ENCODE measurements around the gene FMR1NB. TPM values are rescaled to one million over a fixed set of nuclear protein-coding genes. Genes with fewer than 3 reads are reported as not detected.

Gene FMR1NB
- total RNA-seq, 1 donor from 2014 or later = not detected

GRCh38 chrX:148024425-148025148, 43.5 kb downstream of the FMR1NB start:
- Mint-ChIP-seq H3K36me3 (ENCODE audit: low read depth) (no peaks in the 10 kb centered on the region), H3K9me3 (no peaks in the 10 kb centered on the region), H3K27me3 (ENCODE audit: insufficient read depth) (no peaks in the 10 kb centered on the region), H3K4me3 (no peak overlapping the region), H3K27ac (no peak overlapping the region), H3K4me1 (ENCODE audit: low read depth) (no peaks in the 10 kb centered on the region)
- intact Hi-C loops (cut with micrococcal nuclease) = no loop called here
- no peak for DNase-seq (ENCODE audit: low spot score)

- H3K27me3 Mint-ChIP-seq (ENCODE audit: insufficient read depth) = no peaks in the 10 kb centered on the region
- no peak overlapping the region for H3K27ac Mint-ChIP-seq
- no peaks in the 10 kb centered on the region for H3K9me3 Mint-ChIP-seq
- no peaks in the 10 kb centered on the region for H3K4me1 Mint-ChIP-seq (ENCODE audit: low read depth)
- intact Hi-C loops (cut with micrococcal nuclease) = no loop called here
- no peaks in the 10 kb centered on the region for H3K36me3 Mint-ChIP-seq (ENCODE audit: low read depth)
- no peak for DNase-seq (ENCODE audit: low spot score)
- H3K4me3 Mint-ChIP-seq = no peak overlapping the region
Measured at GRCh38 chrX:148035380-148035779, 54.2 kb downstream of the FMR1NB start.

GRCh38 chrX:148037020-148037419, 55.9 kb downstream of the FMR1NB start:
- intact Hi-C loops (cut with micrococcal nuclease) = no loop called here
- H3K27me3 Mint-ChIP-seq (ENCODE audit: insufficient read depth) = no peaks in the 10 kb centered on the region
- no peak for DNase-seq (ENCODE audit: low spot score)
- H3K4me3 Mint-ChIP-seq = no peak overlapping the region
- no peak overlapping the region for H3K27ac Mint-ChIP-seq
- H3K9me3 Mint-ChIP-seq = no peaks in the 10 kb centered on the region
- H3K36me3 Mint-ChIP-seq (ENCODE audit: low read depth) = no peaks in the 10 kb centered on the region
- no peaks in the 10 kb centered on the region for H3K4me1 Mint-ChIP-seq (ENCODE audit: low read depth)

DNA sequence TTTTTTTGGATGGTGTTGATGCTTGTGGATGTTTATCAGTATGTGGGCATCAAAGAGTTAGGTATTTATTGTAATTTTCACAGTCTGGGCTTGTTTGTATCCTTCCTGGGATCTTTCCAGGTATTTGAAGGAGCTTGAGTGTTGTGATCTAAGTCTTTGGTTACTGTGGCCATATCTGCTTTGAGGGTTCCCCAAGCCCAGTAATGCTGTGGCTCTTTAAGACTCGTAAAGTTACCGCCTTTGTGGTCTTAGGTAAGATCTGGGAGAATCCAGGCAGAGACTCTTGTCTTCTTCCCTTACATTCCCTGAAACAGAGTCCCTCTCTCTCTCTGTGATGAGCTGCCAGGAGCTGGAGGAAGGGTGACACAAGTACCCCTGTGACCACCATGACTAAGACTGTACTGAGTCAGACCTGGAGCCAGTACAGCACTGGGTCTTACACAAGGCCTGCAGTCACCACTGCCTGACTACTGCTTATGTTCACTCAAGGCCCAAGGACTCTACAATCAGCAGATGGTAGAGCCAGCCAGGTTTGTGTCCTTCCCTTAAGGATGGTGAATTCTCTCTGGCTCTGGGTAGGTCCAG, 62.2 kb downstream of the FMR1NB start:
- H3K4me3 Mint-ChIP-seq = no peak overlapping the region
- H3K27ac Mint-ChIP-seq = no peak overlapping the region
- H3K27me3 Mint-ChIP-seq (ENCODE audit: insufficient read depth) = peaks cover 2% of the 10 kb centered on the region
- no peaks in the 10 kb centered on the region for H3K4me1 Mint-ChIP-seq (ENCODE audit: low read depth)
- H3K9me3 Mint-ChIP-seq = no peaks in the 10 kb centered on the region
- DNase-seq (ENCODE audit: low spot score) = no peak
- H3K36me3 Mint-ChIP-seq (ENCODE audit: low read depth) = no peaks in the 10 kb centered on the region
- intact Hi-C loops (cut with micrococcal nuclease) = no loop called here

DNA sequence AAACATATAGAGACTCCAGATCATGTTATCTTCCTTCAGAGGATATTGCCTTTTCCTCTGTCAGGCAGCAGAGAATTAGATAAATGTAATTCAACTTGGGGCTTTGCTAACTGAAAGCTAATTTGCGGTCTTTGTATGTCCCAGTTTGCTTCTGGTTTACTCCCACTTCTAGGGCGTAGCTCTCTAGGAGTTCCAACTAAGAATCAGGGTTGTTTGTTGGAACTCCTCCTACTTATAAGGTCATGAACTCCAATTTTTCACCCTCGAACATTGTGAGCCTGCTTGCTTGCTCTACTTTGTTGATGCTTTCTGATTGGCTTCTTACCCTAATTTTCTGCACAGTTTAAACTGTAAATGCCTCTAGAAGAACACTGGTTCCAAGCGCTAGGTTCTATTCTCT, 66.1 kb downstream of the FMR1NB start:
- Mint-ChIP-seq H3K4me3 (no peak overlapping the region), H3K4me1 (ENCODE audit: low read depth) (no peaks in the 10 kb centered on the region), H3K9me3 (no peaks in the 10 kb centered on the region), H3K36me3 (ENCODE audit: low read depth) (no peaks in the 10 kb centered on the region), H3K27ac (no peak overlapping the region), H3K27me3 (ENCODE audit: insufficient read depth) (peaks cover 2% of the 10 kb centered on the region)
- intact Hi-C loops (cut with micrococcal nuclease) = no loop called here
- DNase-seq (ENCODE audit: low spot score) = no peak

- intact Hi-C loops (cut with micrococcal nuclease) = loop anchor here (1.0 kb wide), 2 partner anchors 1238 to 1422 kb away; no protein-coding TSS in a partner anchor
- Mint-ChIP-seq H3K27me3 (ENCODE audit: insufficient read depth) (no peaks in the 10 kb centered on the region), H3K36me3 (ENCODE audit: low read depth) (no peaks in the 10 kb centered on the region), H3K4me1 (ENCODE audit: low read depth) (no peaks in the 10 kb centered on the region), H3K4me3 (no peak overlapping the region), H3K27ac (no peak overlapping the region), H3K9me3 (no peaks in the 10 kb centered on the region)
- DNase-seq (ENCODE audit: low spot score) = no peak
Measured at GRCh38 chrX:148049441-148049840, 68.3 kb downstream of the FMR1NB start.

DNA sequence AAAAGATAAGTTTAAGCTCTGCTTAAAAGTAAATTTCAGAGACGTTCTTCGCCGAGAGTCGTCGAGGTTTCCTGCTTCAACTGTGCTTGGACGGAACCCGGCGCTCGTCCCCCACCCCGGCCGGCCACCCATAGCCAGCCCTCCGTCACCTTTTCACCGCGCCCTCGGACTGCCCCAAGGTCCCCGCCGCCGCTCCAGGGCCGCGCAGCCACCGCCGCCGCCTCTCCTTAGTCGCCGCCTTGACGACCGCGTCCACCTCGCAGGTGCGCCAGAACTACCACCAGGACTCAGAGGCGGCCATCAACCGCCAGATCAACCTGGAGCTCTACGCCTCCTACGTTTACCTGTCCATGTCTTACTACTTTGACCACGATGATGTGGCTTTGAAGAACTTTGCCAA, 70.8 kb downstream of the FMR1NB start:
- no peak overlapping the region for H3K27ac Mint-ChIP-seq
- H3K4me1 Mint-ChIP-seq (ENCODE audit: low read depth) = no peaks in the 10 kb centered on the region
- no peaks in the 10 kb centered on the region for H3K27me3 Mint-ChIP-seq (ENCODE audit: insufficient read depth)
- no peak overlapping the region for H3K4me3 Mint-ChIP-seq
- intact Hi-C loops (cut with micrococcal nuclease) = no loop called here
- no peaks in the 10 kb centered on the region for H3K36me3 Mint-ChIP-seq (ENCODE audit: low read depth)
- no peak for DNase-seq (ENCODE audit: low spot score)
- no peaks in the 10 kb centered on the region for H3K9me3 Mint-ChIP-seq

GRCh38 chrX:148067285-148067684, 86.1 kb downstream of the FMR1NB start:
- no peak overlapping the region for H3K4me3 Mint-ChIP-seq
- H3K27ac Mint-ChIP-seq = no peak overlapping the region
- no peaks in the 10 kb centered on the region for H3K36me3 Mint-ChIP-seq (ENCODE audit: low read depth)
- no peaks in the 10 kb centered on the region for H3K27me3 Mint-ChIP-seq (ENCODE audit: insufficient read depth)
- H3K4me1 Mint-ChIP-seq (ENCODE audit: low read depth) = no peaks in the 10 kb centered on the region
- intact Hi-C loops (cut with micrococcal nuclease) = no loop called here
- H3K9me3 Mint-ChIP-seq = no peaks in the 10 kb centered on the region
- no peak for DNase-seq (ENCODE audit: low spot score)

DNA sequence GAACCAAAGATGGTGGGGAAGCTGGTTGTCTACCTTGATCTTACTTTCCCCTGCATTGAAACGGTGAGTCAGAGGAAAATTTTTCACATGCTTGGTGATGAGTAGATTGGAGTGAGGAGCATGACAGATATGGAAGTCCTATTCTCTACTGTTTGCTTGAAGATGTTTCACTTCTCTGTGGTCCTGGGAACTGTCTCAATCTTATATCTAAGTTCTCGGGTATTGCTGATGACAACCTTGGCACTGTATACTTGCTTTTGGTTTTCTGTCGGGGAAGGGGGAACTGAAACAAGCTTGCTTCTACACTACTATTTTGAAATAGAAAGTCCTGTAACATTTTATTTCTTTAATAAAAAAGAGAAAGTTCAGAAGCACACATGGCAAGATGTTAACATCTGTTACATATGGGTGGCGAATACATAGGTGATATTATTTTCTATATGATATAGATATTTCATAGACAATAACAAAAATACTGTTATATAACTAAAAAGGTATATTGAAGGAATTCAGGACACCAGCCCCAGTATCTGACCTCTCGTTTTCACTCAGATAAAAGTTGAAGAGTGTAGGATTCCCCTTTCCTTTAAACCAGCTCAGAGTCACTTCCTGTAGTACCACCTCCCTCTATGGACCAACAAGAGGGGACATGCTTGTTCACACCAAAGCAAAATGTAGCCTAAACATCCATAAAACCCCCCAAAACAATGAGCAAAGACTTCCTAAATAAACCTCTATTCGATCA, 88.8 kb downstream of the FMR1NB start:
- Mint-ChIP-seq H3K27me3 (ENCODE audit: insufficient read depth) (no peaks in the 10 kb centered on the region), H3K9me3 (no peaks in the 10 kb centered on the region), H3K27ac (no peak overlapping the region), H3K36me3 (ENCODE audit: low read depth) (no peaks in the 10 kb centered on the region), H3K4me3 (no peak overlapping the region), H3K4me1 (ENCODE audit: low read depth) (no peaks in the 10 kb centered on the region)
- intact Hi-C loops (cut with micrococcal nuclease) = no loop called here
- no peak for DNase-seq (ENCODE audit: low spot score)

DNA sequence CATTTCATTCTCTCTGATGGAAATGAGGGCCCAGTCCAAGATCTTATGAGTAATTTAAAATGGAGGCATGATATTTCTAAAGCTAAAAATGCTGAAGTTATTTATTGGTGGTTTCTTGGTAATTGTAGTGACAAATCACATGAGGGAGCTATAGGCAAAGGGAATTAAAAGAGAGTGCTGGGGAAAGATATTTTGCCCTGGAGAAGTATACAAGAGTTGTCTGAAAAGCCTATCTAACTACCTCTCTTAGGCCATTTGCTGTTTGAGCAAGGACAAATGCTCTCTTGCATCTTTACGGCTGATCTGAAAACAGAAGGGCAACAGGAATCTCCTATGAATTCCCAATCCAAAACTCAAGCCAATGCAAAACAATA, 89.4 kb downstream of the FMR1NB start:
- no peaks in the 10 kb centered on the region for H3K27me3 Mint-ChIP-seq (ENCODE audit: insufficient read depth)
- H3K4me3 Mint-ChIP-seq = no peak overlapping the region
- no peaks in the 10 kb centered on the region for H3K36me3 Mint-ChIP-seq (ENCODE audit: low read depth)
- DNase-seq (ENCODE audit: low spot score) = no peak
- no peaks in the 10 kb centered on the region for H3K4me1 Mint-ChIP-seq (ENCODE audit: low read depth)
- intact Hi-C loops (cut with micrococcal nuclease) = no loop called here
- H3K9me3 Mint-ChIP-seq = no peaks in the 10 kb centered on the region
- H3K27ac Mint-ChIP-seq = no peak overlapping the region

Other genes with a start within 250 kb of the FMR1NB start
- gene FMR1, start 69.4 kb upstream of the FMR1NB start, total RNA-seq = 35.9 and 37.5 TPM in 2 replicates

Measured in activated T-helper 1 cell treated with anti-CD3 and anti-CD28 coated beads, Interleukin-12 subunit alpha, Interleukin-12 subunit beta, Interleukin-2, Interleukin-4 antibody, amounts not matched to agents 30 ng/mL and 10 ng/mL and 1 ng/mL, durations not matched to agents 14 hours and 24 hours and 36 hours (primary cell).